HepG2 (cell line): ENCODE measurements around the gene CABP2. TPM values are rescaled to one million over a fixed set of nuclear protein-coding genes. Genes with fewer than 3 reads are reported as not detected.

Source experiments
- ATAC-seq: fragments of 200-7000 bp; cut with Tn5 transposase; 3 replicates; pipeline ENCODE4 v1.9.1; 2020; ENCODE audit warnings: mild to moderate bottlenecking, moderate library complexity
- BruUV-seq: library from RNA; stranded (reverse); fragments of 400-500 nt; replicated peaks from 2 replicates; lab custom pipeline; 2021; lab: Mats Ljungman, UMichigan
- CTCF ChIA-PET: fragments of 300-600 bp; formaldehyde crosslinking; extraction: SDS; loops from one replicate; lab custom pipeline; 2021; ENCODE audit warnings: low total read pairs, inconsistent platforms, low intra/inter-chr PET ratio; lab: Yijun Ruan, JAX
- POLR2A ChIA-PET: fragments of 350-600 bp; sonication (Branson Sonifier 250); formaldehyde crosslinking; loops from one replicate; lab custom pipeline; 2020; ENCODE audit warnings: antibody characterized with exemption, inconsistent platforms; lab: Yijun Ruan, JAX
- DNase-seq: peaks from one replicate; pipeline ENCODE4 v3.0.0-alpha.2; 2015; ENCODE audit warnings: low spot score
- FAIRE-seq: peaks from 3 replicates; lab custom pipeline; 2011; peaks lifted over from hg19 to GRCh38; lab: Jason Lieb, UNC
- H2AFZ ChIP-seq: one replicate; pipeline ENCODE4 v1.6.1; 2011; ENCODE audit warnings: low read length, inconsistent platforms
- H3K27ac ChIP-seq: fragments of 300-600 bp; 3 replicates; pipeline ENCODE4 v1.8.0; 2011; ENCODE audit warnings: mixed run types, mild to moderate bottlenecking, mixed read lengths, low read length, inconsistent platforms; ENCODE audit not compliant: insufficient read depth; ENCODE audit errors: extremely low read length
- H3K27me3 ChIP-seq, 2 experiments: fragments of 200-600 bp in 1 of 2; 2 replicates in 1 of 2; 3 replicates in 1 of 2; pipeline versions ENCODE4 v1.6.0 to v1.8.0; 2011; ENCODE audit warnings: low read length in 2 of 2, mild to moderate bottlenecking in 2 of 2, moderate library complexity in 2 of 2, inconsistent platforms in 1 of 2; ENCODE audit not compliant: insufficient read depth in 2 of 2, control insufficient read depth in 1 of 2
- H3K36me3 ChIP-seq, 2 experiments: fragments of 200-600 bp in 1 of 2; replicated peaks in 1 of 2; 2 replicates in 1 of 2; 3 replicates in 1 of 2; pipeline versions ENCODE4 v1.5.1 to v1.8.0; 2011; ENCODE audit warnings: low read length in 2 of 2, inconsistent platforms in 1 of 2; ENCODE audit not compliant: insufficient read depth in 2 of 2, control insufficient read depth in 1 of 2
- H3K4me1 ChIP-seq: 2 replicates; pipeline ENCODE4 v1.5.1; 2012; ENCODE audit warnings: low read length, inconsistent platforms; ENCODE audit not compliant: insufficient read depth
- H3K4me2 ChIP-seq: 2 replicates; pipeline ENCODE4 v1.6.0; 2011; ENCODE audit warnings: low read depth, low read length, inconsistent platforms
- H3K4me3 ChIP-seq, 3 experiments: fragments of 200-600 bp in 1 of 3; sonication (generic), shearing (Covaris generic) in 1 of 3; replicated peaks in 1 of 3; 2 replicates each; pipeline ENCODE4 v1.5.1; 2011 to 2016; ENCODE audit warnings: low read length in 3 of 3, inconsistent platforms in 2 of 3, low read depth in 2 of 3, mild to moderate bottlenecking in 2 of 3, control low read depth in 1 of 3, mixed read lengths in 1 of 3; ENCODE audit not compliant: insufficient read depth in 1 of 3
- H3K79me2 ChIP-seq: one replicate; pipeline ENCODE4 v1.6.1; 2011; ENCODE audit warnings: low read length, inconsistent platforms; ENCODE audit not compliant: insufficient read depth
- H3K9ac ChIP-seq: 2 replicates; pipeline ENCODE4 v1.6.0; 2011; ENCODE audit warnings: mild to moderate bottlenecking, low read depth, low read length, inconsistent platforms; ENCODE audit not compliant: insufficient read depth
- H3K9me3 ChIP-seq: 2 replicates; pipeline ENCODE4 v1.5.1; 2012; ENCODE audit warnings: mild to moderate bottlenecking, low read length
- H4K20me1 ChIP-seq: 2 replicates; pipeline ENCODE4 v1.6.0; 2011; ENCODE audit warnings: inconsistent platforms, mild to moderate bottlenecking, low read length, moderate library complexity; ENCODE audit not compliant: insufficient read depth
- DMTF1 ChIP-seq: sonication (generic); formaldehyde crosslinking; IDR thresholded peaks from 2 replicates; pipeline ENCODE4 v1.4.0; 2020; ENCODE audit warnings: mild to moderate bottlenecking, missing genetic modification reagents
- FOSL1 ChIP-seq: sonication (generic); formaldehyde crosslinking; IDR thresholded peaks from 2 replicates; pipeline ENCODE4 v1.9.0; 2021; ENCODE audit warnings: missing genetic modification reagents, borderline replicate concordance
- KLF9 ChIP-seq: IDR thresholded peaks from 2 replicates; pipeline ENCODE4 v1.6.1; 2016; ENCODE audit warnings: low read depth
- PHF21A ChIP-seq: sonication (generic); formaldehyde crosslinking; IDR thresholded peaks from 2 replicates; pipeline ENCODE4 v1.5.0; 2020; ENCODE audit warnings: mild to moderate bottlenecking, missing genetic modification reagents
- ZMYM3 ChIP-seq: sonication (generic); formaldehyde crosslinking; IDR thresholded peaks from 2 replicates; pipeline ENCODE4 v1.5.1; 2020; ENCODE audit warnings: mild to moderate bottlenecking, missing genetic modification reagents
- ZNF121 ChIP-seq: sonication (generic); formaldehyde crosslinking; IDR thresholded peaks from 2 replicates; pipeline ENCODE4 v1.5.0; 2020; ENCODE audit warnings: mild to moderate bottlenecking, missing genetic modification reagents
- ZNF18 ChIP-seq: sonication (generic); formaldehyde crosslinking; IDR thresholded peaks from 2 replicates; pipeline ENCODE4 v1.8.0; 2022; ENCODE audit warnings: mild to moderate bottlenecking, missing genetic modification reagents; ENCODE audit not compliant: insufficient replicate concordance
- ZNF629 ChIP-seq: sonication (generic); formaldehyde crosslinking; conservative IDR thresholded peaks from 2 replicates; pipeline ENCODE4 v1.5.0; 2020; ENCODE audit warnings: missing genetic modification reagents
- WGBS: methylation state at CpG from one replicate; pipeline ENCODE4 v1.1.6; 2017; ENCODE audit warnings: low lambda C conversion rate; 5-methylcytosine and 5-hydroxymethylcytosine counted together
- in situ Hi-C: cut with HindIII; loops from 2 replicates; pipeline ENCODE4 v1.10.0; 2017; ENCODE audit warnings: low pct_unique_long_range_greater_than_20kb; ENCODE audit not compliant: extremely low pct_ligation_motif_present
- intact Hi-C: fragments of 100-400 bp; cut with micrococcal nuclease; formaldehyde crosslinking; loops from one replicate; pipeline ENCODE4 v1.10.0; 2022; ENCODE audit not compliant: unreplicated experiment
- polyA plus RNA-seq, 8 experiments: library from polyadenylated mRNA; depleted of rRNA in 3 of 8; stranded (reverse) in 7 of 8; unstranded in 1 of 8; fragments of >200 nt; fragmentation: Illumina TruSeq in 4 of 8; extraction: Trizol in 4 of 8; gene quantifications; 2 replicates each; pipeline versions ENCODE4 v1.2.1 to v1.2.3, GENCODE V29; 2011 to 2016; ENCODE audit warnings: low read depth in 4 of 8, missing spikeins in 1 of 8, mixed read lengths in 1 of 8; ENCODE audit not compliant: insufficient read depth in 1 of 8
- total RNA-seq, 5 experiments: library from RNA; depleted of rRNA; stranded (reverse); fragments of >200 nt; fragmentation: Illumina TruSeq; extraction: Trizol; gene quantifications; 2 replicates each; pipeline ENCODE4 v1.2.3, GENCODE V29; 2016; ENCODE audit warnings: low read depth in 1 of 5
- TF ChIP-seq, protein P1 (sequence below), 2 experiments: fragments of 450-650 bp in 1 of 2; sonication (generic) in 1 of 2; formaldehyde crosslinking; IDR thresholded peaks; 2 replicates each; pipeline versions ENCODE4 v1.5.0 to v1.8.0; 2020 to 2022; ENCODE audit warnings: mild to moderate bottlenecking in 1 of 2, missing genetic modification reagents in 1 of 2

CABP2 gene
- total and polyA plus RNA-seq, 2 of the 13 experiments (the other 11 are each of a cell fraction or from before 2014, with no cell fraction given) = not detected

- no peak for TF ChIP-seq DMTF1 (CRISPR knock-in tag)
- TF ChIP-seq PHF21A (CRISPR knock-in tag) = no peak
- no peak for TF ChIP-seq FOSL1 (CRISPR knock-in tag)
These were observed 50.4 kb downstream of the CABP2 start (continued) for GRCh38 chr11:67472882-67473281.

- H3K4me2 ChIP-seq = peak overlapping the region; percentile 18; the same call in 1 of the 2 replicates
- no peak overlapping the region for H3K27ac ChIP-seq
- ATAC-seq (no peak), FAIRE-seq (no peak), DNase-seq (no peak)
- 27% methylated on average over 8 of the region's 8 CpGs for WGBS
- no TSS peak for BruUV-seq
- no peaks in the 10 kb centered on the region for H3K79me2 ChIP-seq
- peaks cover 71% of the 10 kb centered on the region for H3K4me1 ChIP-seq
- peak overlapping the region; percentile 33 for H2AFZ ChIP-seq
- no peaks in the 10 kb centered on the region for H3K36me3 ChIP-seq
- intact Hi-C loops (no loop called here), in situ Hi-C loops (no loop called here)
- no peaks in the 10 kb centered on the region for H4K20me1 ChIP-seq
- H3K27me3 ChIP-seq = no peaks in the 10 kb centered on the region
- ChIA-PET POLR2A (interaction anchor here (1.1 to 1.4 kb wide), 2 partner anchors 69 to 117 kb away, joined by 3 to 4 read pairs; partner anchors contain the start of gene POLD4), CTCF (no interaction called here)
- H3K4me3 ChIP-seq = no peak overlapping the region
- TF ChIP-seq ZNF18 (CRISPR knock-in tag) = peak; percentile 32
- TF ChIP-seq, protein P1, sequence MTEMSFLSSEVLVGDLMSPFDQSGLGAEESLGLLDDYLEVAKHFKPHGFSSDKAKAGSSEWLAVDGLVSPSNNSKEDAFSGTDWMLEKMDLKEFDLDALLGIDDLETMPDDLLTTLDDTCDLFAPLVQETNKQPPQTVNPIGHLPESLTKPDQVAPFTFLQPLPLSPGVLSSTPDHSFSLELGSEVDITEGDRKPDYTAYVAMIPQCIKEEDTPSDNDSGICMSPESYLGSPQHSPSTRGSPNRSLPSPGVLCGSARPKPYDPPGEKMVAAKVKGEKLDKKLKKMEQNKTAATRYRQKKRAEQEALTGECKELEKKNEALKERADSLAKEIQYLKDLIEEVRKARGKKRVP (CRISPR knock-in tag; IDR thresholded peaks at IDR 0.05) = peak in 1 of 2 experiments; percentile 33; a peak in 1 of 4 replicates
- TF ChIP-seq ZMYM3 (CRISPR knock-in tag) = peak; percentile 29; the same call in 1 of the 2 replicates
- TF ChIP-seq ZNF629 (CRISPR knock-in tag) = no peak
- no peak for TF ChIP-seq KLF9
- TF ChIP-seq ZNF121 (CRISPR knock-in tag) = 0 out of 2 replicates have a peak, but pooled peaks have one; percentile 38
- H3K9ac ChIP-seq = no peak overlapping the region
- H3K9me3 ChIP-seq = no peaks in the 10 kb centered on the region
These were observed 52.8 kb downstream of the CABP2 start for GRCh38 chr11:67470337-67471002.
